Gastrocnemius medialis (tissue), 4 donors: Measurements from ENCODE around the gene RIN3. TPM values are rescaled to one million over a fixed set of nuclear protein-coding genes. Genes with fewer than 3 reads are reported as not detected.

Experiments
- ATAC-seq, 2 donors: fragments of 150-250 bp; one replicate each; pipeline ENCODE4 v1.9.1; 2016
- DNase-seq, 2 donors: peaks; one replicate each; pipeline ENCODE4 v3.0.0-alpha.2; 2019
- H3K27ac ChIP-seq, 4 donors: fragments of 200-600 bp; sonication (generic); 1 replicate in 1 of 4; 2 replicates in 3 of 4; pipeline ENCODE4 v1.5.1; 2016 to 2018; ENCODE audit warnings: mild to moderate bottlenecking in 2 of 4, moderate library complexity in 1 of 4
- H3K27me3 ChIP-seq, 3 donors: fragments of 200-600 bp; sonication (generic) in 2 of 3; 1 replicate in 1 of 3; 2 replicates in 2 of 3; pipeline versions ENCODE4 v1.5.1 to v1.6.0; 2016 to 2019; ENCODE audit warnings: mild to moderate bottlenecking in 1 of 3, moderate library complexity in 1 of 3
- H3K36me3 ChIP-seq, 2 donors: fragments of 200-600 bp; sonication (generic) in 1 of 2; one replicate each; pipeline ENCODE4 v1.5.1; 2017 to 2018
- H3K4me1 ChIP-seq, 2 donors: fragments of 200-600 bp; sonication (generic) in 1 of 2; one replicate each; pipeline ENCODE4 v1.5.1; 2016 to 2017; ENCODE audit warnings: mild to moderate bottlenecking in 2 of 2
- H3K4me3 ChIP-seq, 4 donors: fragments of 200-600 bp; sonication (generic) in 3 of 4; 1 replicate in 1 of 4; 2 replicates in 3 of 4; pipeline ENCODE4 v1.5.1; 2016 to 2019; ENCODE audit warnings: mild to moderate bottlenecking in 2 of 4
- H3K9me3 ChIP-seq, 3 donors: fragments of 200-600 bp; sonication (generic) in 2 of 3; 1 replicate in 1 of 3; 2 replicates in 2 of 3; pipeline ENCODE4 v1.5.1; 2016 to 2019
- CTCF ChIP-seq, 5 experiments: fragments of 450-650 bp in 3 of 5; fragments of 200-600 bp in 2 of 5; sonication (generic) in 2 of 5; IDR thresholded peaks in 4 of 5; conservative IDR thresholded peaks in 1 of 5; 1 replicate in 4 of 5; 2 replicates in 1 of 5; pipeline ENCODE4 v1.5.1; 2016 to 2019; ENCODE audit warnings: antibody characterized with exemption in 5 of 5, mild to moderate bottlenecking in 3 of 5, moderate library complexity in 3 of 5
- POLR2A ChIP-seq, 2 donors: fragments of 450-650 bp; IDR thresholded peaks; one replicate each; pipeline ENCODE4 v1.6.1; 2017; ENCODE audit warnings: antibody characterized with exemption in 2 of 2, mild to moderate bottlenecking in 2 of 2, moderate library complexity in 2 of 2
- in situ Hi-C, 4 donors: fragments of 200-750 bp; cut with MboI; loops; one replicate each; pipeline versions ENCODE4 v1.15.0 to v1.8.0; 2017; ENCODE audit warnings: low sequenced_read_pairs in 4 of 4
- intact Hi-C: fragments of 100-400 bp; cut with DNase I; formaldehyde crosslinking; loops from one replicate; pipeline ENCODE4 v1.15.1; 2023; ENCODE audit warnings: low total_unique reads
- total RNA-seq, 4 donors: library from RNA; depleted of rRNA; stranded (reverse); fragments of >200 nt; gene quantifications; one replicate each; pipeline versions ENCODE4 v1.1.0 to v1.2.3, GENCODE V29; 2016

The RIN3 gene
- total RNA-seq, 4 donors from 2014 or later = 2.1 to 3.7 (median 2.6) TPM

DNA sequence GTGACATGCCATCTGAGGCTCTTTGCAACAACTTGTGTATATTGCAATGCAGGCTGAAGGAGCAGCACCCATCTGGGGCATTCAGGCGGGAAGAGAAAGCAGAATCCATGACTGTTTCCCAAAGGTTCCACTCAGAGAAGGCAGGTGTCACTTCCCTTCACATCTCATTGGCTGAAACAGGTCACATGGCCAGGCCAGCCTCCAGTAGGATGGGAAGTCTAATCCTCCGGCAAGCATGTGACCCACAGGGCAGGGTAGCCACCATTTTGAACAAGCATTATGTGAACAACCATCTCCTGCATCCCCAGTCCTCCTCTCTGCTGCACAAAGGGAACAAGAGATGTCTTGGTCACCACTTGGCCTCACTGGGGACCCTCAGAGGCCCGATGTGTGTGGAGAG, 70.6 kb downstream of the RIN3 start:
- TF ChIP-seq POLR2A (IDR thresholded peaks at IDR 0.05) = no peak
- TF ChIP-seq CTCF (IDR thresholded peaks at IDR 0.05 in 4 of 5, conservative IDR thresholded peaks at IDR 0.05 in 1 of 5) = no peak
- no peak for ATAC-seq
- intact Hi-C loops (no loop called here), in situ Hi-C loops (no loop called here)
- no peak overlapping the region for H3K27ac ChIP-seq
- no peak overlapping the region for H3K4me3 ChIP-seq
- no peaks in the 10 kb centered on the region for H3K27me3 ChIP-seq
- no peaks in the 10 kb centered on the region for H3K4me1 ChIP-seq
- DNase-seq = no peak
- no peaks in the 10 kb centered on the region for H3K36me3 ChIP-seq
- no peaks in the 10 kb centered on the region for H3K9me3 ChIP-seq

- H3K27me3 ChIP-seq = no peaks in the 10 kb centered on the region
- ATAC-seq (no peak), DNase-seq (no peak)
- H3K4me3 ChIP-seq = no peak overlapping the region
- no peaks in the 10 kb centered on the region for H3K36me3 ChIP-seq
- no peaks in the 10 kb centered on the region for H3K9me3 ChIP-seq
- no peak for TF ChIP-seq CTCF (IDR thresholded peaks at IDR 0.05 in 4 of 5, conservative IDR thresholded peaks at IDR 0.05 in 1 of 5)
- TF ChIP-seq POLR2A (IDR thresholded peaks at IDR 0.05) = no peak
- intact Hi-C loops = no loop called here
- no peak overlapping the region for H3K27ac ChIP-seq
- in situ Hi-C loops = no loop called here
- no peaks in the 10 kb centered on the region for H3K4me1 ChIP-seq
Measured at GRCh38 chr14:92584816-92585215, 71.2 kb downstream of the RIN3 start.

DNA sequence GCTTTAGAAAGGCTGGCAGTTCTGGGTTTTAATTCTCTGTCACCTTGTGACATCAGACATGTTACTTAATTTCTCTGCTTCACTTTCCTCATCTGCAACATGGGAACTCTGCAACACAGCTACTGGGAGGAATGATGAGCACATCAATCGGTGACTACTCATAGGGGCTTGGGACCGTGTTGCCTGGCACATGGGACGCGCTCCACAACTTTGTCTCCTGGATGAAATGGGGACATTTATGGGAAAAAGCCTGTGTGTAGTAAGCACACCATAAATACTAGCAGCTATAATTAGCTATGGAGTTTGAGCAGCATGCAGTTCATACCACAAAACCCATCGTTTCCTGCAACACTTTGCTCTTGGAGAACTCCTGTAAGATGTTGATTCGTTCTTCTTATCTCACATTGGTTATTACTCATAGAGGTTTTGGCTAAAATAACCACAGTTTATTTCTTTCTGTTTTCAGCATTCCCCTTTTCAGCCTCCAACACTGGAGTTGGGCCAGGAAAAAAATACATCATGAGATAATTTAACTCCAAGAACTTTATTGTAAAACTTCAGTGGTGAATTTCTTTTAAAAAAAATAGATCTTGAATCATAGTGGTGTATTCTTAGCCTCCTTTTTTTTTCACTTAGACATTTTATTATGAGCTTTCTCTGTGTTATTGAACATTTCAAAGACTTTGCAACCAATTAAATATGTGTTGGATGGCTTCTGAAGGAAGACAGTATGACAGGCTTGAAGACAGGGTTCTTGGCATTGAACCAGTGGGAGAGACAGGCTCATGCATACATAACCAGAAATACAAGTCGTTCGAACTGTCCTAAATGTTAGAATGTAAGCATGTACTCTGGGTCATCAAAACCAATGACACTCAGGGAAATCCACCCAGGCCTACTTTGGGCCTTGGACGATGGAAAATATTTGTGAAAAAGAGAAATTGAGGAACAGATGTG, 72.7 kb downstream of the RIN3 start:
- no peaks in the 10 kb centered on the region for H3K27me3 ChIP-seq
- no peak for DNase-seq
- H3K4me1 ChIP-seq = no peaks in the 10 kb centered on the region
- intact Hi-C loops (no loop called here), in situ Hi-C loops (no loop called here)
- no peak overlapping the region for H3K27ac ChIP-seq
- no peak overlapping the region for H3K4me3 ChIP-seq
- H3K9me3 ChIP-seq = no peaks in the 10 kb centered on the region
- ATAC-seq = no peak
- TF ChIP-seq CTCF (IDR thresholded peaks at IDR 0.05 in 4 of 5, conservative IDR thresholded peaks at IDR 0.05 in 1 of 5) (no peak), POLR2A (IDR thresholded peaks at IDR 0.05) (no peak)
- no peaks in the 10 kb centered on the region for H3K36me3 ChIP-seq

- ATAC-seq = no peak
- Histone ChIP-seq H3K4me3 (no peak overlapping the region), H3K4me1 (no peaks in the 10 kb centered on the region), H3K27me3 (no peaks in the 10 kb centered on the region), H3K36me3 (no peaks in the 10 kb centered on the region), H3K27ac (no peak overlapping the region), H3K9me3 (no peaks in the 10 kb centered on the region)
- no peak for DNase-seq
- intact Hi-C loops (no loop called here), in situ Hi-C loops (no loop called here)
- TF ChIP-seq POLR2A (IDR thresholded peaks at IDR 0.05) = no peak
- no peak for TF ChIP-seq CTCF (IDR thresholded peaks at IDR 0.05 in 4 of 5, conservative IDR thresholded peaks at IDR 0.05 in 1 of 5)
Measured at GRCh38 chr14:92586963-92587699, 73.5 kb downstream of the RIN3 start.
